WI38 (cell line): ENCODE results near the gene IFI16.

Experiments
- H3K4me3 ChIP-seq: 2 replicates; pipeline ENCODE4 v1.5.1; 2011; ENCODE audit warnings: low read depth, mild to moderate bottlenecking, control low read depth, low read length
- CTCF ChIP-seq: IDR thresholded peaks from 2 replicates; pipeline ENCODE4 v1.5.1; 2012; ENCODE audit warnings: low read depth, mild to moderate bottlenecking, control low read depth, low read length

Gene IFI16

GRCh38 chr1:159007726-159008125, 2.0 kb upstream of the IFI16 start:
- no peak for TF ChIP-seq CTCF
- no peak overlapping the region for H3K4me3 ChIP-seq

- no peak for TF ChIP-seq CTCF
- H3K4me3 ChIP-seq = no peak overlapping the region
Observed at GRCh38 chr1:159008744-159009188, 941 bp upstream of the IFI16 start.

GRCh38 chr1:159009287-159009686, 420 bp upstream of the IFI16 start:
- H3K4me3 ChIP-seq = peak overlapping the region; percentile 75
- no peak for TF ChIP-seq CTCF

- TF ChIP-seq CTCF = no peak
- H3K4me3 ChIP-seq = peak overlapping the region; percentile 75
Observed at GRCh38 chr1:159010391-159010790, 684 bp downstream of the IFI16 start.

GRCh38 chr1:159011001-159011400, 1.3 kb downstream of the IFI16 start:
- H3K4me3 ChIP-seq = peak overlapping the region; percentile 75

- peak overlapping the region; percentile 75 for H3K4me3 ChIP-seq
- TF ChIP-seq CTCF = no peak
Observed at GRCh38 chr1:159011751-159012150, 2.0 kb downstream of the IFI16 start.

GRCh38 chr1:159012495-159012894, 2.8 kb downstream of the IFI16 start:
- no peak for TF ChIP-seq CTCF
- H3K4me3 ChIP-seq = peak overlapping the region; percentile 75

GRCh38 chr1:159014003-159014571, 4.4 kb downstream of the IFI16 start:
- H3K4me3 ChIP-seq = no peak overlapping the region
- TF ChIP-seq CTCF = no peak
